ENCODE measurements around the gene PEX5L.

Gene PEX5L

GRCh38 chr3:179932674-179933073 is 104.1 kb downstream of the PEX5L start:
- no peak for DNase-seq (ENCODE audit: low read depth)
- no peak for TF ChIP-seq CTCF (conservative IDR thresholded peaks at IDR 0.05; ENCODE audit: control insufficient read depth, insufficient read depth, low read depth, low read length)

GRCh38 chr3:179929091-179929529 is 107.6 kb downstream of the PEX5L start:
- peak; percentile 73 for DNase-seq (ENCODE audit: low read depth)
- H3K4me3 ChIP-seq (ENCODE audit: control insufficient read depth, low read depth, low read length) = no peak overlapping the region
- TF ChIP-seq CTCF (conservative IDR thresholded peaks at IDR 0.05; ENCODE audit: control insufficient read depth, insufficient read depth, low read depth, low read length) = peak; percentile 87

More at GRCh38 chr3:179932674-179933073, 104.1 kb downstream of the PEX5L start:
- H3K4me3 ChIP-seq (ENCODE audit: control insufficient read depth, low read depth, low read length) = no peak overlapping the region

- DNase-seq (ENCODE audit: low read depth) = no peak
- H3K4me3 ChIP-seq (ENCODE audit: control insufficient read depth, low read depth, low read length) = no peak overlapping the region
- TF ChIP-seq CTCF (conservative IDR thresholded peaks at IDR 0.05; ENCODE audit: control insufficient read depth, insufficient read depth, low read depth, low read length) = no peak
Measured at GRCh38 chr3:179927191-179927590, 109.5 kb downstream of the PEX5L start.

DNA sequence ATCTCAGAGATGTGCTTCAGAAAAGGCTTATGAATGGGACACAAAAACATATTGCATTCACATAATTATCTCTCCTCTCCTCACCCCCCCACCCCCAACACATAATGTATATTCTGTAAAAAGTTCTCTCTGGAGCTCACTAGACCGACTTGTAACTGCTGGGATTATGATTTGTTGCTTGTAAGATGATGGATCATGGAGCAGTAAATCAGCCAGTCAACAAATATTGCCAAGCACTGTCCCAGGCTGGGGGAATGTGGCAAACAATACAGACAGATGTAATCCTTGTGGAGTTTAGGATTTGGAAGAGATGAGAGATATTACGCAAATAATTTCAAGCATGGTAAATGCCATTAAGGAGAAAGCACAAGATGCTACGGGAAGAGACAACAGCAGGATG is 114.8 kb downstream of the PEX5L start:
- no peak overlapping the region for H3K4me3 ChIP-seq (ENCODE audit: control insufficient read depth, low read depth, low read length)
- no peak for TF ChIP-seq CTCF (conservative IDR thresholded peaks at IDR 0.05; ENCODE audit: control insufficient read depth, insufficient read depth, low read depth, low read length)
- no peak for DNase-seq (ENCODE audit: low read depth)

DNA sequence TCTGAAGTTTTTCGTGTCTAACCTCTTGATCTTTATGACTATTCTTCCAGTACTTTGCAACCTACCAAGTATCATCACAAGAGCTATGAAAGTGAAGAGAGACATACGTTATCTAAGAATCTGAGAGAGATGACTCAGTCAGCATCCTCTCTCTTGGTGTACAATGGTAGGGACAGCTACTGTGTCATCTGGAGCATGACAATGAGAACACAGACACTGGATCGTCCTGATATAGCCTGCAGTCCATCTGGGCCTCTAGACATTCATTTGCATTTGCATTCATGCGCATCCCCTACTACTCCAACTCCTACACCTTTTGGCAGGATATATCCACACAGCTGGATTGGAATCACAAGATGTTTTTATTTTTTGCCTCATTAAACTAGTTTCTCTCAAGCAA is 115.2 kb downstream of the PEX5L start:
- no peak overlapping the region for H3K4me3 ChIP-seq (ENCODE audit: control insufficient read depth, low read depth, low read length)
- no peak for TF ChIP-seq CTCF (conservative IDR thresholded peaks at IDR 0.05; ENCODE audit: control insufficient read depth, insufficient read depth, low read depth, low read length)
- no peak for DNase-seq (ENCODE audit: low read depth)

DNA sequence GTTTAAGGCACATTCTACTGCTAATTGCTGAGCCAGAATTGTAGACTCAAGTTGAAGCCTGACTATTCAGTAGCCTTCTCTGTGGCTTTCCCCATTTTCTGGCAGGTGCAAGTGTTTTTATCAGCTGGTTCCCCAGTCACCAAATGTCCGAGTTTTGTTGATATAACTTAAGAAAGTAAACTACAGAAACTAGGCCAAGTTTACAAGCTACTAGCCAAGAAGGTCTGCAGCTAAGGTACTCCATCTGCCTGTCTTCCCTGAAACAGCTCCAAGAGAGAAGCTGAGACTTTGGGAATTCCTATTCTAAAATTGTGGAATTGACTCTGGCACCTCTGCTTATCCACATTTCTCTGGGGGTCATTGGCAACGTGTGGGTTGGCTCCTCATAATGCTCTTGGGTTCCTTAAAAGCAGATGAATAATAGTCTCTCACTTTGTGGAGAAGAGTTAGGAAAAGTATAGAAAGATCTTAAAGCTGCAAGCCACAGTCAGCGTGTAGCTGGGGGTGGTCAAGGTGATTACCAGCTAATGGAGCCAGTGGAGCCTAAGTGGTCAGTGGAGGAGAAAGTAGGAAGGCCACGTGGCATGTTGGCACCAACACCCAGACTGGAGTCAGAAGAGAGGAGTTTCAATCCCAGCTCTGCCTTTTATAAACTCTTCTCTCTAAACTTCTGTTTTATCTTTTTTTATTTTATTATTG is 128.8 kb downstream of the PEX5L start:
- TF ChIP-seq CTCF (conservative IDR thresholded peaks at IDR 0.05; ENCODE audit: control insufficient read depth, insufficient read depth, low read depth, low read length) = no peak
- no peak overlapping the region for H3K4me3 ChIP-seq (ENCODE audit: control insufficient read depth, low read depth, low read length)
- no peak for DNase-seq (ENCODE audit: low read depth)
